Measurements from ENCODE around the gene NSMCE1.
"Not testable (repeated sequence)": the region's sequence is repeated elsewhere in the genome, so short reads cannot be mapped to it uniquely, and the experiment has no call there.

The NSMCE1 gene

DNA sequence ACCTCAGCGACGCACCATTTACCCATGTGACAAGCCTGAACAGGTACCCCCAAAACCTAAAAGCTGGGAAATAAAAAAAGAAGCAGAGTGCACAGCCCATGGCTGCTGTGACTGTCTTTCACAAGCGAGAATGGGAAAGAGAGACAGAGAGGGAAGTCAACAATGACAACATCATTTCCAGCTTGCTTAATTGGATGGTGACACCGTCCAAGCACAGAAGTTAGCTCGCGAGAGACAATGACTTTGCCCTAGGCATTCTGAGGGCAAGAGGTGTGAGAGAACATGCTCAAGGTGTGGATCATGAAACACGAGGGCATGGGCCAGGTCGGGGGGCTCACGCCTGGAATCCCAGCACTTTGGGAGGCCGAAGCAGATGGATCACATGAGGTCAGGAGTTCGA lies 19.3 kb upstream of the NSMCE1 start:
- no peak overlapping the region for H3K27ac ChIP-seq
- H3K9me3 ChIP-seq, result no peaks in the 10 kb centered on the region
- peaks cover 6% of the 10 kb centered on the region; the same call in 1 of the 2 replicates for H3K4me1 ChIP-seq
- TF ChIP-seq Cebpa-rat (IDR thresholded peaks at IDR 0.05), result no peak
- H3K4me2 ChIP-seq, result no peak overlapping the region
- H3K9ac ChIP-seq, result no peak overlapping the region
- no peaks in the 10 kb centered on the region for H4K20me1 ChIP-seq
- H3K36me3 ChIP-seq, result no peaks in the 10 kb centered on the region
- H3K27me3 ChIP-seq, result no peaks in the 10 kb centered on the region
- no peak overlapping the region for H3K4me3 ChIP-seq

DNA sequence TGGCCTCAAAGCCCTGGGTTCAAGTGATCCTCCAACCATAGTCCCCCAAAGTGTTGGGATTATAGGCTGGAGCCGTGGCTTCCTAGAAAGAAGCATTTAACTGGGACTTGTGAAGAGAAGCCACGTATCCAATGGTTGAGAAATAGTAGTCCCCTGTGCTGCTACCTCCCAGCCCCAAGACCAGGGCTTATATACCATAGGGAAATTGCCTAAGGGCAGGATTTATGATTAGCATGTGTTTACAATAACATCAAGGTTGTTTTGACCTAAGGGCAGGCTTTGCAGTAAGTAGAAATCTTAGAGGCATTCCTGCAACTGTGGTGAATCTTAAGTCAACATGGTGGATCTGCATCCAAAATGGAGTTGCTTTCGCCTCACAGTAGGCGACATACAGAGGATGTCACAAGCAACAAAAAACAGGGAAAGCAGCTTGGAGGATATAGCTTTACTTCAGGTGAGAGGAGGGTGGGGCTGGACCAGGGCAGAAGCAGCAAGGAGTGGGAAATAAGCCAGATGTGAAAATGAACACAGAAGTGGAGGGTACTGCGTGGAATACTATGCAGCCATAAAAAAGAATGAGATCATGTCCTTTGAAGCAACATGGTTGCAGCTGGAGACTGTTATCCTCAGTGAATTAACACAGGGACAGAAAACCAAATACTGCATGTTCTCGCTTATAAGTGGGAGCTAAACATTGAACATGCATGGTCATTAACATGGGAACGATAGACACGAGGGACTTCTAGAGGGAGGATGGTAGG lies 18.7 kb upstream of the NSMCE1 start:
- no peak overlapping the region for H3K4me2 ChIP-seq
- H3K4me1 ChIP-seq, result peaks cover 6% of the 10 kb centered on the region; the same call in 1 of the 2 replicates
- H4K20me1 ChIP-seq, result no peaks in the 10 kb centered on the region
- no peak overlapping the region for H3K27ac ChIP-seq
- H3K4me3 ChIP-seq, result no peak overlapping the region
- no peak for TF ChIP-seq Cebpa-rat (IDR thresholded peaks at IDR 0.05)
- H3K36me3 ChIP-seq, result no peaks in the 10 kb centered on the region
- H3K9ac ChIP-seq, result no peak overlapping the region
- no peaks in the 10 kb centered on the region for H3K9me3 ChIP-seq
- H3K27me3 ChIP-seq, result no peaks in the 10 kb centered on the region

DNA sequence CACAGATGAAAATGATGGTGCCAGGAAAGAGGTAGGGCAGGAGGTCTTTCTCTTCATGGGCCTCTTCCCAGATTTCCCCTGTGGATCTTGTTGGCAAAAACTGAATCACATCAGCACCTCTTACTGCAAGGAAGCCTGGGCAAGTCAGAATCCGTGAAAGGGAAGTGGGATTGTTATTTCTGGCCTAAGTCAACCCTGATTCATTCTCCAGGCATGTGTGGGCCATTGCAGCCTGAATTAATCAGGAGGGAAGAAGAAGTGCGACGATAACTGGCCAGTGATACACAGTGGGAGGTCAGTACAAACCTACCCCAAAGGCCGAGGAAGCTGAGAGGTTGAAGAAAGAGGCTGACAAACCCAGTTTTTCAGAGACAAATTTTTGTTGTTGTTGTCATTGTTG lies 17.9 kb upstream of the NSMCE1 start:
- H3K27ac ChIP-seq, result no peak overlapping the region
- no peaks in the 10 kb centered on the region for H3K27me3 ChIP-seq
- peaks cover 9% of the 10 kb centered on the region for H3K4me1 ChIP-seq
- H4K20me1 ChIP-seq, result no peaks in the 10 kb centered on the region
- H3K4me2 ChIP-seq, result no peak overlapping the region
- no peak overlapping the region for H3K4me3 ChIP-seq
- TF ChIP-seq Cebpa-rat (IDR thresholded peaks at IDR 0.05), result no peak
- H3K36me3 ChIP-seq, result no peaks in the 10 kb centered on the region
- no peaks in the 10 kb centered on the region for H3K9me3 ChIP-seq
- no peak overlapping the region for H3K9ac ChIP-seq

DNA sequence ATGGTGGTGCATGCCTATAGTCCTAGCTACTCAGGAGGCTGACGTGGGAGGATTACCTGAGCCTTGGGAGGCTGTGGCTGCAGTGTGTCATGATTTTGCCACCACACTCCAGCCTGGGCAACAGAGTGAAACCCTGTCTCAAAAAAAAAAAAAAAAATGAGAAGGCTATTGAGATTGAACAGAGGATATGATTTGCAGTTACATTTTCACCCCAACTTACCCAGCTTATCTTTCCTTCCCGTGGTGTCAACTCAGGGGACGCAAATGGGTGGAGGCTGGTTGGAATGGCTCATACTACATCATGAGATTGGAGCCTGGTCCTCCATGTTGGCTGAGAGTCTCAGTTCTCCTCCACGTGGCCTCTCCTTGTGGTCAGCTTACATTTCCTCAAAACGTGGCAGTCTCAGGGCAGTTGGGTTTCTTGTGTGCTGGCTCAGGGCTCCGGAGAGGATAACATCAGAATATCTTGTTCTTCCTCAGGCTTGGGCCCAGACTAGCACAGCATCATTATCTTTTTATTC lies 17.2 kb upstream of the NSMCE1 start:
- no peak overlapping the region for H3K4me3 ChIP-seq
- H3K27ac ChIP-seq, result no peak overlapping the region
- H3K36me3 ChIP-seq, result no peaks in the 10 kb centered on the region
- TF ChIP-seq Cebpa-rat (IDR thresholded peaks at IDR 0.05), result no peak
- H3K27me3 ChIP-seq, result no peaks in the 10 kb centered on the region
- H3K9me3 ChIP-seq, result no peaks in the 10 kb centered on the region
- no peaks in the 10 kb centered on the region for H4K20me1 ChIP-seq
- no peak overlapping the region for H3K4me2 ChIP-seq
- no peak overlapping the region for H3K9ac ChIP-seq
- H3K4me1 ChIP-seq, result peaks cover 15% of the 10 kb centered on the region

DNA sequence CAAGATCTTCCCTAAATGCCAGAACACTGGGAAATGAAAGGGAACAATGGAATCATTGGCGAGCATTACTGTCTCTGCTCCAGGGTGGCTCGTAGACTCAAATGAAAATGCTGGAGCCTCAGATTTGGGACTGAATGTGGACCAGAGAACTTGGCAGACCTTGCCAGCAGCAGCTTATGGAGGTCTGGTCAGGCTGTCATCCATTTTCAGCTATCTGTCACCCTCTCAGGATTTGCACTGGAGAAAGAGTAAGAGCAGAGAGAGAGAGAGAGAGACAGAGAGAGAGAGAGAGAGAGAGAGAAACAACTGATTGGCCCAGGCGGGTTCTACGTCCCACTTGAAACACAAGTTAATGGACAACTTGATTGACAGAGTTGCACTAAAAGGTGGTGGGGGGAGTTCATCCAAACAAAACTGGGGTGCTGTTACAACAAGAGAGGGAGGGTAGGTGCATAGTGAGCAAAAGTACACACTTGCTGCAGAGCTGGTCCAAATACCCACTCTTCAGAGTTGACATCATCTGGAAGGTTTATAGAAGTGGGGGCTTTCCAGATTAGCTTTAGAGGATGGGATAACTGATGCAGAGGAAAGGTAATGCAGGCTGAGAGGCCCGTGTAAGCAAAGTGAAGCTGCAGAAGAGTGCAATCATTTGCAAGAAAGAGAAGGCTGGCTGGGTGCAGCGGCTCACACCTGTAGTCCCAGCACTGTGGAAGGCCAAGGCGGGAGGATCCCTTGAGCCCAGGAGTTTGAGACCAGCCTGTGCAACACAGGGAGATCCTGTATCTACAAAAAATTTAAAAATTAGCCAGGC lies 16.5 kb upstream of the NSMCE1 start:
- Histone ChIP-seq H4K20me1 (no peaks in the 10 kb centered on the region), H3K4me1 (peaks cover 15% of the 10 kb centered on the region), H3K4me2 (no peak overlapping the region), H3K27ac (no peak overlapping the region), H3K9me3 (no peaks in the 10 kb centered on the region), H3K9ac (no peak overlapping the region), H3K36me3 (no peaks in the 10 kb centered on the region), H3K4me3 (no peak overlapping the region), H3K27me3 (no peaks in the 10 kb centered on the region)
- no peak for TF ChIP-seq Cebpa-rat (IDR thresholded peaks at IDR 0.05)

DNA sequence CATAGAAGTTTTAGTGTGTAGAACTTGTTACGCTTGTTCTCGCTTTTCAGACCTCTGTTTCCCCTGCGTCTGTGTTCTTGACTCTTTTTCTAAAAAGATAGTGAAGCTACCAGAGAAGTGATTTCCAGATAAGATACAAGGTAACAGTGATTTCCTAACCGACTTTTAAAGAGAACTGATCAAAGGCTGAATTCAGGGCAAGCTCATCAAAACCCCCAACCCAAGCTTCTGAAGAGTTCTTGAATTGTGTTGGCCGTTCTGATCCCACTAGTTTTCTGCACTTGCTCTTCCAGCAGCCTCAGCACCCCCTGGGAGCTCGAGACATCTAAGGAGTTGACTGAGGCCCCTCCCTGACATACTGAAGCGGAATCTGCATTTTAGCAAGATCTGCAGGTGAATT lies 12.7 kb upstream of the NSMCE1 start:
- Histone ChIP-seq H3K4me3 (no peak overlapping the region), H4K20me1 (no peaks in the 10 kb centered on the region), H3K4me1 (peaks cover 11% of the 10 kb centered on the region), H3K27ac (no peak overlapping the region), H3K4me2 (0 out of 2 replicates have a peak overlapping the region, but pooled peaks have one; percentile 1), H3K9ac (no peak overlapping the region), H3K36me3 (no peaks in the 10 kb centered on the region), H3K9me3 (no peaks in the 10 kb centered on the region), H3K27me3 (no peaks in the 10 kb centered on the region)
- no peak for TF ChIP-seq Cebpa-rat (IDR thresholded peaks at IDR 0.05)

DNA sequence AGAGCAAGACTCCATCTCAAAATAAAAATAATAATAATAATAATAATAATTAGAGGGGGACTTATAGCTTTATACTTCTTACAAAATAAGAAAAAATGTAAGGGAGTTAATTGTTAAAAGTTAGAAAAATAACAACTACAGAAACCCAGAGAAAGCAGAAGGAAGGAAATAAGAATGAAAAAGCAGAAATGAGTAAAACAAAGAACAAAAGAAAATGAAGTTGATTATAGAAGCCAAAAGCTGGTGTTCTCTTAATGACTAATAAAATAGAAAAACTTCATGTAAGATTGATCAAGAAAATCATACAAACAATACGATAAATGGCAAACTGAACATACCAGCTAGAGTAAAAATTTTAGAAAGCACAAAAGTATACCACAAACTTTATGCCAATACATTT lies 6.8 kb upstream of the NSMCE1 start:
- Histone ChIP-seq H3K36me3 (no peaks in the 10 kb centered on the region), H4K20me1 (no peaks in the 10 kb centered on the region), H3K4me2 (no peak overlapping the region), H3K27ac (no peak overlapping the region), H3K4me3 (no peak overlapping the region), H3K9me3 (no peaks in the 10 kb centered on the region), H3K27me3 (no peaks in the 10 kb centered on the region), H3K4me1 (peaks cover 25% of the 10 kb centered on the region), H3K9ac (no peak overlapping the region)
- no peak for TF ChIP-seq Cebpa-rat (IDR thresholded peaks at IDR 0.05)

DNA sequence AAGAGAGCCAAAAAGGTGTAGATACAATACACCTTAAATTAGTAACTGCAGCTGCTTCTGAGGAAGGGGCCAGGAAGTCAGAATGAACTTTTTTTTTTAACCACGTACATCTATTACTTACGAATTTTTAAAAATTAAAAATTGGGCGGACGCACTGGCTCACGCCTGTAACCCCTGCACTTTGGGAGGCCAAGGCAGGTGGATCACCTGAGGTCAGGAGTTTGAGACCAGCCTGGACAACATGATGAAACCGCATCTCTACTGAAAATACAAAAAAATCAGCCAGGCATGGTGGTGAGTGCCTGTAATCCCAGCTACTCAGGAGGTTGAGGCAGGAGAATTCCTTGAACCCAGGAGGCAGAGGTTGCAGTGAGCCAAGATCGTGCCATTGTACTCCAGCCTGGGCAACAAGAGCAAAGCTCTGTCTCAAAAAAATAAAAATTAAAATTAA lies 5.9 kb upstream of the NSMCE1 start:
- not testable (repeated sequence) for H3K27me3 ChIP-seq, H3K36me3 ChIP-seq, H3K9me3 ChIP-seq, H3K4me3 ChIP-seq, H4K20me1 ChIP-seq, H3K9ac ChIP-seq, H3K27ac ChIP-seq
- Histone ChIP-seq H3K4me1 (peaks cover 26% of the 10 kb centered on the region), H3K4me2 (peak overlapping the region; percentile 76)

DNA sequence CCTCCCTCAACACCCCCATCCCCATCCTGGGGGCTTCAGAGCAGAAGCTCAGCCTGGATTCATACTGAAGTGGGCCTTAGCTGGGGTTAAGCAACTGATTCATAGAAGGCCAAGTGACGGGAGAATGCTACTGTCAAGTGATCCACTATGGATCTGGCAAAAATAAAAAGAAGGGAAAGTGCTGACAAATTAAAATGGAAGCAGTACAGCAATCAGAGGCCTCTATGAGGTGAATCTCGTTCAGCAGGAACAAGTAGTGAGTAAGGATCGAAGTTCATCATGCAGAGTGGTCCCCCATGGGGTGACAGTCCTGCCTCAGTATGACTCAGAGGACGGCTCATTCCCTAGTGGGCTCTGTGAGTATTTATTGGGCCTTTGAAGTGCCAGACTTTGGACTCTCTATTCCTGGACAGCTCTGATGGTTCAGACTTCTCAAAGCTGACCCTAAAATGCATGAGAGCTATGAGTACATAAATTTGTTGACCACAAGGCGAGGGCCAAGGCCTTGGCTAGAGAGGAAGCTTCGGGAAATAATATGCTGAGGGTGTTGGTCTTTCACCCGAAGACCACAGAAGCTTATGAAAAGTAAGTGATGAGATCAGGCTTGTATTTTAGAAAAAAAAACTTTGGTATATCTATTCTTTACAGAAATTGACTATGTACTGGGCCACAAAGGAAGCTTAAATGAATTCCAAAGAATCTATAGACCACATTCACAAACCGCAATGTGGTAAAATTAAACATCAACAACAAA lies 5.3 kb upstream of the NSMCE1 start:
- H3K36me3 ChIP-seq, result no peaks in the 10 kb centered on the region
- H3K4me1 ChIP-seq, result peaks cover 32% of the 10 kb centered on the region
- H3K9ac ChIP-seq, result no peak overlapping the region
- no peaks in the 10 kb centered on the region for H4K20me1 ChIP-seq
- no peaks in the 10 kb centered on the region for H3K27me3 ChIP-seq
- TF ChIP-seq Cebpa-rat (IDR thresholded peaks at IDR 0.05), result no peak
- H3K9me3 ChIP-seq, result no peaks in the 10 kb centered on the region
- H3K4me2 ChIP-seq, result peak overlapping the region; percentile 76
- no peak overlapping the region for H3K4me3 ChIP-seq
- no peak overlapping the region for H3K27ac ChIP-seq

All from BLaER1 (cell line).